H54 (cell line): ENCODE data around the gene RRH.
"Not testable (repeated sequence)": the region's sequence is repeated elsewhere in the genome, so short reads cannot be mapped to it uniquely, and the experiment has no call there.

Experiments
- DNase-seq: peaks from one replicate; pipeline ENCODE4 v3.0.0; 2011; ENCODE audit warnings: low spot score, mixed read lengths; ENCODE audit not compliant: insufficient read length
- FAIRE-seq: peaks from 3 replicates; lab custom pipeline; 2011; peaks lifted over from hg19 to GRCh38; lab: Jason Lieb, UNC
- POLR2A ChIP-seq: IDR thresholded peaks from 2 replicates; pipeline ENCODE4 v1.6.1; 2011; ENCODE audit warnings: low read depth, mild to moderate bottlenecking, low read length

RRH gene

DNA sequence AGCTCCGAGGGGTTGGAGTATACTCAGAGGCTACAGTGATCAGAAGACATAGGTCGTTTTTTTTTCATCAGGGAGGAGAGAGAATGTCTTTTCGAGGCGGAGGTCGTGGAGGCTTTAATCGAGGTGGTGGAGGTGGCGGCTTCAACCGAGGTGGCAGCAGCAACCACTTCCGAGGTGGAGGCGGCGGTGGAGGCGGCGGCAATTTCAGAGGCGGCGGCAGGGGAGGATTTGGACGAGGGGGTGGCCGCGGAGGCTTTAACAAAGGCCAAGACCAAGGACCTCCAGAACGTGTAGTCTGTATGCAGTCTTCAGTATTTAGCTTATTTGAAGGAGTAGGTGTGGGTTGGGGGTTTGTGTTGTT, 11.7 kb upstream of the RRH start:
- DNase-seq = no peak
- no peak for FAIRE-seq
- TF ChIP-seq POLR2A = no peak

DNA sequence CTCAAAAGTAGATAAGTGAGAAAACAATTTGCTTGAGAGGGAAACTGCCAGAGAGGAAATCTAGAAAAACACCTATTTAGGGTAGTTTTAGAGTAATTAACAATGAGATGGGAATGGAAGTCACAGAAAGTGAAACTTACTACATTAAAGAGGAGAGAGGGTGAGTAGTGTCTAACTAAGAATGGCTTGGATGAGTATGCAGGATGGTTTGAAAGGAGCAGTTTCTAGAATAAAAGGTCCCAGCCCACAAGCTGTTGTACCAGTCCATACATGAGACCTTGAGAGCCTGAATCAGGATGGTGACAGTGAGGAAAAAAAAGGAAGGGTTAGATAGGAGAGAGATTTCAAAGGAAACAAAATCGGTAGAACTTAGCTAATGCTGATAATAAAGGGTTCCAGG, 10.9 kb upstream of the RRH start:
- FAIRE-seq = no peak
- no peak for TF ChIP-seq POLR2A
- no peak for DNase-seq

DNA sequence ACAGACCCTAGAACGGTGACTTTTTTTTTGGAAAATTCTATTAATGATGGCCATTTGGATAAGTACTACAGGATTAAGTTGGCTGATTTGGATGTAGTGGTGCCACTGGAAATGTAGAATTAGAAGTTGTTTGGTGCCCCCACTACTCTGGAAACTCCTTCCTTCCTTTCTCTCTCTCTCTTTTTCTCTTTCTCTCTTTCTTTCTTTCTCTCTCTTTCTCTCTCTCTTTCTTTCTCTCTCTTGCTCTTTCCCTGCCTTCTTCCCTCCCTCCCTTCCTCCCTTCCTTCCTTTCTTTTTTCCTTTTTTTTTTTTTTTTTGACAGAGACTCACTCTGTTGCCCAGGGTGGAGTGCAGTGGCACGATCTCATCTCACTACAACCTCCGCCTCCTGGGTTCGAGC, 9.5 kb upstream of the RRH start:
- FAIRE-seq (no peak), DNase-seq (no peak)
- TF ChIP-seq POLR2A = no peak

DNA sequence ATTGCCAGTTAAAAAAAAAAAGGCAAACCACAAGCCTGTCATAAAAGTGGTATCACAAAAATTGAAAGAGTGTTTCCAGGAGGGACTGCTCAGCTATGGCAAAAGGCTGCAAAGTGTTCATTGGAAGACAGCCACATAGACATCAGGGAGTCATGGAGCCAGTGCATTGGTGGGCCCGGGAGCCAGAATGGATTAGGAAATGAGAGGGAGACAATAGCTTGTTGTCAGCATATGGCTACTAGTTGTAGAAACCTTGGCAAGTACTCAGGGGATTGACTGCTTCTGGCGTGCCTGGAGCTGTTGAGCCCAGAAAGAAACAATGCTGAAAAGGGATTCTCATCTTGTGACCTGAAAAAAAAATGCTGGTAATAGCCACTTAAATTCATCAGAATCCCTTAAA, 7.2 kb upstream of the RRH start:
- no peak for FAIRE-seq

DNA sequence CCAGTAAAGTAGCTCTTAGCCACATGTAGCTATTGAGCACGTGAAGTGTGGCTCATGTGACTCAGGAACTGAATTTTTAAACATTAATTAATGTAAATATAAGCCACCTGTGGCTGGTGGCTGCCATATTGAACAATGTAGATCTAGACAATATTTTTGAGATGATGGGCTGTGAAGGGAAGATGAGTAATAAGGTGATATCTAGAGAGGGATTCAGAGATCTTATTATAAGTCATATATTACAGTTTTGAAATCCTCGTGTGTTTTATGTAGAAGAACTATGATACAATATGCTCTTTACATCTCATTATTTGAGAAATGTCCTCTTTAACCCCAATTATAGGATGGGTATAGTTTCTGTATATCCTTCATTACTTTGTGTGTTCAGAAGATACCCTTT, 6.6 kb upstream of the RRH start:
- FAIRE-seq = no peak
- no peak for TF ChIP-seq POLR2A

More for the DNA sequence above, 7.2 kb upstream of the RRH start:
- no peak for TF ChIP-seq POLR2A
- no peak for DNase-seq

DNA sequence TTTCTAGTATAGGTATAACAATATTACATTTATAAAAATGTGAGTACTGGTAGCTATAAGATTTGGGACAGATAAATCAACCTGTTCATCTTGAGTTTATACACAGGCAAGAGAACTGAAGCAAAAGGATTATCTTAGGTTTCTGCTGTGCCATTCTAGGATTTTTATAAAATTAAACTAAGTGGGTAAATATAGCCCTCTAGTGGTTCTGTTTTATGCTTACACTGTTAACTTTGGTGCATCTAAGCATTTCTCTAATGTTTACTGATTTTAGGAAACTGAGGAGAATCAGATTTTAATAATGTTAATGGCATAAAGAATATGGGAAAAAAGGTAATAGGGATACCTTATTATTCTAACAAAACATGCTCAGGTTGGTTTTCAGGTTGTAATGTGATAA, 1.1 kb upstream of the RRH start:
- no peak for FAIRE-seq
- TF ChIP-seq POLR2A = no peak
- DNase-seq = no peak

More for the DNA sequence above, 6.6 kb upstream of the RRH start:
- no peak for DNase-seq

DNA sequence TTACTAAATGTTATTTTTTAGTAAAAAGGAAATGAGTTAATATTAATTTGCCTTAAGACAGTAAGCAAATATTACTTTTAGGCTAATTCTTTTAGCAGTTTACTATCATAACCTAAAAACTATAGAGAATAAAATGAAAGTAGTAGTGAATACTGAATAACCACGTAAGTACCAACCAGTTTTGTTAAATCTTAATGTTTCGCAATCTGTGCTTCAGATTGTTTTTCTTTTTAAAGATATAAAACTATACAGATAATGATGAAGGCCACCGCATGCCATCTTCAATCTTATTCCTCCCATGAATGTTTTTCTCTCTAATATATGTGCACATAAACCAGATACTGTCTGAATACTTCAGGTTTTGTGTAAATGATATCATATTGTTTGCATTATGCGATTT, 6.0 kb downstream of the RRH start:
- FAIRE-seq (no peak), DNase-seq (no peak)

DNA sequence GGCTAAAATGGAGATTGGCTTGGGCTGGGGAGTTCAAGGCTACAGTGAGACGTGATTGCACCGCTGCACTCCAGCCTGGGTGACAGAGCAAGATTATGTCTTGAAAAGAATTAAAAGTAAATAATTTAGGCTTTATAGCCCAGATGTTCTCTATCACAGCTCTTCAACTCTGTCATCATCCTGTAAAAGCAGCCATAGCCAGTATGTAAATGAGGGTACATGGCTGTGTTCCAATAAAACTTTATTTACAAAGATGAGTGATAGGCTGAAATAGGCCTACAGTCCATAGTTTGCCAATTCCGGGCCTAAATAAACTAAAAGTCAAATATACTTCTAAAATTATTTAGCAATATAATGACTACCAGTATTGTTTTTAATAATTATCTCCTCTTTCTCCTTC, 9.2 kb downstream of the RRH start:
- no peak for TF ChIP-seq POLR2A
- no peak for DNase-seq
- FAIRE-seq = no peak

More for the DNA sequence above, 6.0 kb downstream of the RRH start:
- no peak for TF ChIP-seq POLR2A

DNA sequence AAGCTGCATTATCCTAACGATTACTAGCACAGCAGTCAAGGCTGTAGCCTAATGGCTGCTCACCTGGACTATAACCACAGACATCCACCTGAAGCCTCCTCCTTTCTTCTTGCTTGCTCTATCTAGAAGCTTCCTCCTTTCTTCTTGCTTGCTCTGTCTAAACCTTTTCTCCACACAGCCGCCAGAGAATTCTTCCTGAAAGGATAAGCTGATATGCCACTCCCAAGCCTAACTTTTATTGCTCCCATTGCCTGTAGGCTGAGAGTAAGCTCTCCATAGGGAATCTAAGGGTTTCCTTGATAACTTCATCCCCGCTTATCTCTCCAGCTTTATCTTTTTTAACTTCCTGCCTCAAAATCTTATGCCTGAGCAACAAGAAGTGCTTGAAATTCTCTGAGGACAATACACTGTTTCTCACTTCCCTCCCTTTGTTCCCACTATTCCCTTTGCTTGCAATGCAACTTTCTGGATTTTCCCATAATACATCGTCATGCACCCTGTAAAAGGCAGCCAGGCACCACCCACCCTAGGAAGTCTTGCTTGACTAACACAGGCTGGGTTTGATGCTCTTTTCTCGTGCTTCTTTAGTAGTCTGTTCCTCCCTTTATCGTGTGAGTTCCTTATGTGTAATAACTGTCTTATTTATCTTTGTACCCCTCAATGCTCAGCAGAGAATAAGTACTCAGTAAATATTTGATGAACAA, 18.8 kb downstream of the RRH start:
- no peak for TF ChIP-seq POLR2A
- no peak for DNase-seq
- FAIRE-seq = no peak

DNA sequence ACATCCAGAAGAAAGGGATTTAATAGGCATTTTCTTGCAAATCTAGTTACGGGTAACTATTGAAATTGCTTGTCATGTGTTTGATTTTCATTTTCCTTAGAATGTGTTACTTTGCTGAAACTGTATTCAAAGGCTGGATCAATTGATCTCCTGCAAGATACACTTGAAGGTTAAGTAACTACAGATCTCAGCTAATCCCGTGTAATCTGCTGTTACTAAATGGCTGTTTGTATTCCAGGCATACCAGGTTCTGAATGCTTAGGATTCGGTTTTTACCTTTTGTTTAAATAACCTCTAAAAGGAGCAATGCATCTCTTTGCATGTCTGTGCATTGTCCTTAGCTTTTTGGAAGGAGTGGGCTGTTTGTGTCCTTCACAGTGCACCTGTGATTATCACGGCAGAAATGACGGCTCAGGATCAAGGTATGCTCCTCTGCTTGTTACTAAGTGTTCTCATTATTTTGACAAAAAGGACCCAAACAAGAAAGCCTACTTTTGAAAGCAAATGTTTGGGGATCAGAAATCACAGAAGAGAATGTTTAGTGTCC, 20.2 kb downstream of the RRH start, which contains the start of gene LRIT3:
Gene LRIT3 (plus strand): TSS at position 212 of the 547 bp plus-strand sequence. CDS start 95 bp downstream, at position 307.
- TF ChIP-seq POLR2A = no peak
- DNase-seq (no peak), FAIRE-seq (no peak)

DNA sequence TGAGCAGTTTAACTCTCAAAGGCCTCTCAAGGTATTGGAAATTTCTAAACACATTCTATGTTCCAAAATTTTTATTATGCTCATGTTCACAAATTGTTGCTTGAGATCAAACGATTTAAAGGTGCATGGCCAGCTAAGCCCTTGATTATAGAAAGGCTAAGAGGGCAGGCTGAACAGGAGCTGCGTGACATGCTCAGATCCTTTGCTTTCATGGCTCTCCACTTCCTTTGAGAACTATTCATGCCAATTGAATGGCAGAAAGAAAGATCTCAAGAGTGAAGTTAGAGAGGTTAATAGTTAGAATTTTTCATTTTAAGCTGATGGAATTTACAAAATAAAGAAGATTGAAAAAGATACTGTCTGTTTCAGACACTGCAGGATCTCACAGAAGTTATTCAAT, 20.7 kb downstream of the RRH start:
- no peak for TF ChIP-seq POLR2A
- FAIRE-seq (no peak), DNase-seq (no peak)

DNA sequence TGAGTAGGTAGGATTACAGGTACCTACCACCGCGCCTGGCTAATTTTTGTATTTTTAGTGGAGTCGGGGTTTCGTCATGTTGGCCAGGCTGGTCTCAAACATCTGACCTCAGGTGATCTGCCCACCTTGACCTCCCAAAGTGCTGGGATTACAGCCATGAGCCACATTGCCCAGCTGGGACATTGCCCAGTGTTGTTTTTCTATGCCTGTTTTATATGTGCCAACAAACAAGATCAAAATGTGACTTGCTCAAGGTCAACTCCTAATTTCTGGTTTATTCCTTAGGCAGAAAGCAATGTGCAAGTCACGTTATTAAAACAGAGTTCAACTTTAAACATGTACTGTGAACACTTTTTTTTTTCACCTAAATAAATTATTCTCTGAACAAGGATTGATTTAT, 22.8 kb downstream of the RRH start:
- DNase-seq (no peak), FAIRE-seq (no peak)
- no peak for TF ChIP-seq POLR2A

DNA sequence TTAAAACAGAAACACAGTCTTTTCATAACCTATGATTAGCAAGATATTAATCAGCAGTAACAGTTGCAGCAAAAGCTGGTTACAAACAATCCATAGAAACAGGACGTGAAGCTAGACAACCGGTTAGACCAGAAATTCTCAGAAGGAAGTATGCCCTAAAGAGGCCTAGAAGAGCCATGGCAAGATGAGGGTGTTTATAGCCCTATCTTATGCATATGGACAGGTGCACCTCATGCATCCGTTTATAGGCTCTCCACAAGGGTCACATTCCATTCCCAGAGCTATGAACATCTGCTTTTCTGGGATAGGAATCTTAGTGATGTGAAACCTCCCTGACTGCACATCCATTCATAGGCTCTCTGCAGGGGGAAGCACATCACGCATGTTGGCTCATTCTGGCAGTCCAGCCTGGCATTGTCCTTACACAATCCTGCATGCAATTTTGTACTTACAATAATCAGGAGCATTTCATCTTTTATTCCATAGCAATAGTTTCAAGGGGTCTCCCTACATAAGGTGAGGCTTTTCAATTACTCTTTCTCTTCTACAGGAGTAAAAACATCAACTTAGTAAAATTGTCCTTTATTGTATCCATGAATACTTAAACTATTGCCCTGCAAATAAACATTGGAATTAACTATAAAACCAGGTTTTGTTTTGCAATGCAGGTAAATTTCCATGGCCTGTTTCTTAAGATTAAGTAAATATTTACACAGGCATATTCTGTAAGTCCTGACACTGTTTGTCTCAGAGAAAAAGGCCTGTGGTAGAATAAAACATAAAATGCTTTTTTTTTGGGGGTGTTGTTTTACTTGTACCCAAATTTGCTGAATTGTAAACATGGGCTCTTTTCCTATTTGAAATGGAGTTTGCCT, 31.9 kb downstream of the RRH start:
- FAIRE-seq, DNase-seq: not testable (repeated sequence)

DNA sequence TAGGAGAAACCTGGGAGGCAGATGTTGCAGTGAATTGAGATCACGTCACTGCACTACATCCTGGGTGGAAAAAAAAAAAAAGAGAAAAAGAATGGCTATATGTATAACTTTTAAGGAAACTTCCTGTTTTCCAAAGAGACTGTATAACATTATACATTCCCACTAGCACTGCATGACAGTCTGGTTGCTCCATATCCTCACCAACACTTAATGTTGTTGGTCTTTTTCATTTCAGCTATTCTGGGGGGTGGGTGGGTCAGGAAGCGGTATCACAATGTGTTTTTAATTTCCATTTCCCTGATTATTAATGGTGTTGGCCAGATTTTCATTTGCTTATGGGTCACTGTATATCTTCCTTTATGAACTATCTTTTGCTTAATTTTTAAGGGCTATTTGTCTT, 33.5 kb downstream of the RRH start:
- FAIRE-seq (no peak), DNase-seq (no peak)
- no peak for TF ChIP-seq POLR2A
